NCI-H1092 treated with DMSO at 0.1 percent for 48 hours (cell line): ENCODE measurements around the gene IL13RA1.
"Not testable (repeated sequence)": the region's sequence is repeated elsewhere in the genome, so short reads cannot be mapped to it uniquely, and the experiment has no call there.

Experiments used
- DNase-seq: peaks from one replicate; lab custom pipeline; 2025; lab: John Stamatoyannopoulos, UW

IL13RA1 gene

GRCh38 chrX:118729042-118729652 lies 1.7 kb downstream of the IL13RA1 start:
- DNase-seq: no peak

- no peak for DNase-seq
Observed at GRCh38 chrX:118730500-118731247, 3.3 kb downstream of the IL13RA1 start.

- not testable (repeated sequence) for DNase-seq
Observed at GRCh38 chrX:118732551-118732950, 5.1 kb downstream of the IL13RA1 start.

GRCh38 chrX:118734909-118735308 lies 7.5 kb downstream of the IL13RA1 start:
- DNase-seq: no peak

- no peak for DNase-seq
Observed at GRCh38 chrX:118736394-118737010, 9.1 kb downstream of the IL13RA1 start.

GRCh38 chrX:118739577-118739976 lies 12.2 kb downstream of the IL13RA1 start:
- DNase-seq: no peak

- DNase-seq: no peak
Observed at GRCh38 chrX:118740276-118740889, 13.0 kb downstream of the IL13RA1 start.

- no peak for DNase-seq
Observed at GRCh38 chrX:118742176-118742575, 14.8 kb downstream of the IL13RA1 start.

GRCh38 chrX:118745570-118745969 lies 18.2 kb downstream of the IL13RA1 start:
- DNase-seq: no peak

GRCh38 chrX:118751950-118752783 lies 24.8 kb downstream of the IL13RA1 start:
- no peak for DNase-seq

- DNase-seq: no peak
Observed at GRCh38 chrX:118755633-118756032, 28.2 kb downstream of the IL13RA1 start.

- no peak for DNase-seq
Observed at GRCh38 chrX:118756101-118756500, 28.7 kb downstream of the IL13RA1 start.

GRCh38 chrX:118758511-118758910 lies 31.1 kb downstream of the IL13RA1 start:
- no peak for DNase-seq

GRCh38 chrX:118760025-118760424 lies 32.6 kb downstream of the IL13RA1 start:
- no peak for DNase-seq

- DNase-seq: peak; percentile 1
Observed at GRCh38 chrX:118761939-118762707, 34.7 kb downstream of the IL13RA1 start.

GRCh38 chrX:118763489-118763888 lies 36.1 kb downstream of the IL13RA1 start:
- no peak for DNase-seq

GRCh38 chrX:118764122-118764521 lies 36.7 kb downstream of the IL13RA1 start:
- DNase-seq: no peak

- DNase-seq: no peak
Observed at GRCh38 chrX:118770133-118770760, 42.8 kb downstream of the IL13RA1 start.

GRCh38 chrX:118772051-118772450 lies 44.6 kb downstream of the IL13RA1 start:
- no peak for DNase-seq

- no peak for DNase-seq
Observed at GRCh38 chrX:118773782-118774181, 46.4 kb downstream of the IL13RA1 start.

- no peak for DNase-seq
Observed at GRCh38 chrX:118779581-118779980, 52.2 kb downstream of the IL13RA1 start.
